ENCODE data around the gene NLRC5.

DNA sequence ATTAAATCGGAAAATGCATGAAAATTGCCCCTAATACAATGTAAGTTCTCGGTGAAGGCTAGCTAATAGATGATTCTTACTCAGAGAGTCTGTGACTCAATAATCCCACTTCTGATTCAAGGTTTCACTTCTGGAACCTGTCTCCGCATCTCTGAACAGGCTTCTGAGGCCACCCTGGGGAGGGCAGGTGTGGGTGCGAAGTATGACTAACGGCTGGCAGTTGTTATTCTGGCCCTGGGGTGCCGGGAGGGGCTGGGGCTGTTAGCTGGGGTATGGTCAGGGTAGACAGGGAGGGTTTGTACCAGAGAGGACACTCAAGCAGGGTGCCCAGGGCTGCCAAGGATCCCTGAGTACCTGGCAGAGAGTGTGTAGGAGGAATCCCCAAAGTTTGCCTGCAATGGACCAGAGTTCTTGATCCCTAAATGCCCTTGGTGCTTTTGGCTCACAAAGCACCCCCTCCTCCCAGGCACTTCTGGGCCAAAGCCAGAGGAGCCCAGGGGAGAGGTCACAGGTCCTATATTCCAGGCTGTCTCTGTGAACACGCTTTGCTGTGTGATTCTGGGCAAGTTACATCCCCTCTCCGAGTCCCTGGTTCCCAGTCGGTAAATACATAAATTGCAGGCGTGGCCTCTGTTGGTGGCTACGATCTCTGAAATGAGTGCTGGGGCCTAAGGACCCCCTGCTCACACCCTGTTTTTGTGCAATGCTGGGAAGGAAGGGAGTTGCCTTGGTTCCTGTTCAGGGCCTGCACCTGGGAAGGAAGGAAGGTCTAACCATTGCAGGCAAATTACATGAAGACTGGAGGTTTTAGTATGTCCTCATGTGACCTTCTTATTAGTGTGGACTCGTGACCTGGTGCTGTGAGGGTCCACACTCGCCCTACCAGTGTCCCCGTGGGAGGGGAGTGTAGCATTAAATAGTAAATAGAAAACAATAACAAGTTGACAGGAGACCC is 53.1 kb downstream of the NLRC5 start:
- TF ChIP-seq GATA2 (IDR thresholded peaks at IDR 0.05; ENCODE audit: low read depth, low read length) (no peak), GATA3 (IDR thresholded peaks at IDR 0.05; ENCODE audit: low read depth, low read length) (no peak)

All from SH-SY5Y (cell line).